Astrocyte of the hippocampus (primary cell): ENCODE data around the gene BMS1.
"Not testable (repeated sequence)": the region's sequence is repeated elsewhere in the genome, so short reads cannot be mapped to it uniquely, and the experiment has no call there.

ENCODE experiments used
- DNase-seq: peaks from one replicate; pipeline ENCODE4 v3.0.0; 2011; ENCODE audit warnings: low read depth, low spot score

The BMS1 gene

DNA sequence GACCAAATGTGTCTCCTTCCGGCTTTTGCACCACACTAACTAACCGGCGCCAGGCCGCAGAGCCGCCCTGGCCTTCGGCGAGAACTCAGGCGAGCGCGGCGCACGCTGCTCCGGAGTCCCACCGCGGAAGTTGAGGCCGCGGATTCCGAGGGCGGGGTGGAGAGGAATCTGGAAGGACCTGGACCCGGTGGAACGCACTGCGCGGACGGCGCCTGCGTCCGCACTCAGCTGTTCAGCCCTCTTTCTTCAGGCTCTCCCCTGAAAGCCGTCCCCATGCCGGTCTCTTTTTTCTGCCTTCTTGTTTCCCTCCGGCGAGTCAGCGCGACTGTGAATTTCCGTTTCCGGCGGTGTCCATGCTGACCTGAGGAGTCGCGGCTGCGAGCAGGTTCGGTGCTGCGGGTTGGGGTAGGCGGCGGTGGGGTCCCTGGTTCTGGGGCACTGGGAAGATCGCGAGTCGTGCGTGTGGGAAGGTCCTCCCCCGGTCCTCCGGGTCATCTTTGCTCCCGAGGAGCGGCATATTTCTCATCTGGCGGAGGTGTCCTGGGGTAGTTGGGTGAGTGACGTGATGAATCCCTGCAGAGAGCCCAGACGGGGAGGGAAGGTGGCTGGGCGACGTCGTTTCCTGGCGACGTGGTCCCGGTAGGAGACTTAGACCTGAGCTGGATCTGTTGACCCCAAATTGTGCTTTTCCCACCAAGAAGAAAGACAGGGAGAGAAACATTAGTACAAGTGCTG is at the start of gene BMS1:
BMS1 (plus strand) TSS at position 350 of the 735 bp plus-strand sequence. CDS start 1,600 bp downstream, outside the sequence.
- DNase-seq = peak; percentile 96

DNA sequence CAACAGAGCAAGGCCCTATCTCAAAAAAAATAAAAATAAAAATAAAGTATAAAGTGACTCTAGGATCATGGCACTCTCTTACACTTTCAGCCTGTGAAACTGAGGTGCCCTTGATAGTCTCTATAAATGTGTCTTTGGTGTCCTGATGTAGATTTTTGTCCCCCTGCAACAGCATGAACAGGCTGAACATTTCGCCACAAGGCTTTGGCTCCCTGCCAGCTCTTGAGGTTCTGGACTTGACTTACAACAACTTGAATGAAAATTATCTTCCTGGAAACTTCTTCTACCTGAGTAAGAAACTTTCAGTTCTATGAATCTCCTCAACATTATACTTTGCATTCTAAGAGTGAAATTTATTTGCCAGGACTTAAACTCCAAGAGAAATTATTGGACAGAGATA is 48.1 kb upstream of the BMS1 start:
- no peak for DNase-seq

DNA sequence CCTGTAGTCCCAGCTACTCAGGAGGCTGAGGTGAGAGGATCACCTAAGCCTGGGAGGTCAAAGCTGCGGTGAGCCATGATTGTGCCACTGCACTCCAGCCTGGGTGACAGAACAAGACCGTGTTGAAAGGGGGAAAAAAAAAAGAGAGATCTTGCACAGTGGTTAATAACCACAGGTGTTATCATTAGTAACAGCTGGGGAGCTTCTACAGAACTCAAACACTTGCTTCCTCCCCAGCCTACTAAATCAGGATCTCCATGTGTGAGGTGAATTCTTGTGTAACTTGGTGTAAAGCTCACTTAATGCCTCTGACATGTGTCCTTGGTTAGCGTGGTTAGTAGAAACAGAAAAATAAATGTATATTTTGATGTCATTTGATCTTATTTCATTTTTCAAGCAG is 43.9 kb upstream of the BMS1 start:
- DNase-seq = no peak

GRCh38 chr10:42741536-42741935 is 41.1 kb upstream of the BMS1 start:
- DNase-seq = not testable (repeated sequence)

- no peak for DNase-seq
Measured at GRCh38 chr10:42743697-42744096, 38.9 kb upstream of the BMS1 start.

DNA sequence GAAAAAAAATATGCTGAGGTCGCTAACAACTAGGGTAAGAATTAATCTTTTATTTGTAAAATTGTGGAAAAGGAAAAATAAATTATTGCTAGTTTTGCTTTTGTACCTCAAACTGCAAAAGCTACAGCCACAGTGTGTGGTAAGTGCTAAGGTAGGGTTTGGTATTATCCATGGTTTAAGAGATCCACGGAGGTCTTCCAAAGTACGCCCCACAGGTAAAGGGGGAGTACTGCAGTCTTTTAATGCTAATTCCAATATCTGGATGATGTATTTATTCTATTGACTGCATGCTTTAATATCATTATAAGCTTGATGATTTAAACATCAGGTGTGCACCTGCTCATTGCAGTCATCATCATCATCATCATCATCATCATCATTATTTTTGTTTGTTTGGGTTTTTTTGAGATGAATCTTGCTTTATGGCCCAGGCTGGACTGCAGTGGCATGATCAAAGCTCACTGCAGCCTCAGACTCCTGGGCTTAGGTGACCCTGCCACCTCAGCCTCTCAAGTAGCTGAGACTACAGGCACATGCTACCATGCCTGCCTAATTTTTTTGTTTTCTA is 38.4 kb upstream of the BMS1 start:
- DNase-seq = no peak

DNA sequence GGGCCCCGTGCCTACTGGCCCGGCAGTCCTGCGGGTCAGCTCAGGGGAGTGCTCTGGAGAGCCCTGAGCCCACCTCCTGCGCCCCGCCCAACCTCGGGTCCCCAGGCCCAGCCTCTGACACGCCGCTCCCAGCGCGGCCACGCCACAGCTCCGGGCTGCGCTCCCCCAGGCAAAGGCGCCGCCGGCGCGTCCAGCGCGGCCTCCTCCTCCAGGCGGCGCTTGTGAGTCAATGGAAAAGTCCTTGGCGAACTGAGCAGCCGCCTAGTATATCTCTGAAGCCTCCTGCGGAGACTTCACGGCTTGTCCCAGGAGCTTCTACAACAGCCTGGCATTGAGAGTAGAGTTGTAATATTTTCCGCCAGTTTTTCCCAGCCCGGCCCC is 29.5 kb upstream of the BMS1 start:
- DNase-seq = peak; percentile 88

DNA sequence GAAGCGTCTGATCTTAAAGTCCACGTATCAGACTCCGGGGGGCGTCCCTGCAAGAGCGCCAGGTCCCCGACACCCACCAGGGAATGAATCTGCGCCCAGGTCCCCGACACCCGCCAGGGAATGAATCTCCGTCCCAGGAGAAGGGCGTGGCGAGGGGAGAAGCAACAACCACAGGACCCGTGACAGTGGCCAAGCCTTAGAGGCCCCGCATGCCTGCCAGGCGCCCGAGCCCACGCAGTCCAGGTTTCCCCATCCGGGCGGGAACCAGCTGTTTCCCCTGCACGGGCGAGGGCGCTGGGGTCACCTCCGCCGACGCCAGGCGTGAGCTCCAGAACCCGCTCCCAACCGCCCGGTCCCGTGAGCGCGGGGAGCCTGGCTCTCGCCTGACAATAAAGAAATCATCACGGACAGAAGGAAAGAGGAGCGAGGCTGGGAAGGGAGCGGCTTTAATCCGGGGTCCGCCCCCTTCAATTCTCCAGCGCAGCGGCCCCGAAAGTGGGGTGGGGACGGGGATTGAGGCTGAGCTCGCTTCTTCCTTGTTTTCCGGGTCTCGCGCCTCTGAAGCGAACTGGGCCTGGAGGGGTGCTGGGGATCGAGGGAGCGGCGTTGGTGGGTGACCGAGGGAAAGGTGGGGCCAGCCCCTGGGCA is 29.0 kb upstream of the BMS1 start:
- no peak for DNase-seq

- peak; percentile 54 for DNase-seq
Measured at GRCh38 chr10:42754155-42755027, 28.2 kb upstream of the BMS1 start.

- DNase-seq = peak; percentile 9
Measured at GRCh38 chr10:42755028-42755451, 27.6 kb upstream of the BMS1 start.

GRCh38 chr10:42755556-42756093 is 27.0 kb upstream of the BMS1 start:
- DNase-seq = no peak

DNA sequence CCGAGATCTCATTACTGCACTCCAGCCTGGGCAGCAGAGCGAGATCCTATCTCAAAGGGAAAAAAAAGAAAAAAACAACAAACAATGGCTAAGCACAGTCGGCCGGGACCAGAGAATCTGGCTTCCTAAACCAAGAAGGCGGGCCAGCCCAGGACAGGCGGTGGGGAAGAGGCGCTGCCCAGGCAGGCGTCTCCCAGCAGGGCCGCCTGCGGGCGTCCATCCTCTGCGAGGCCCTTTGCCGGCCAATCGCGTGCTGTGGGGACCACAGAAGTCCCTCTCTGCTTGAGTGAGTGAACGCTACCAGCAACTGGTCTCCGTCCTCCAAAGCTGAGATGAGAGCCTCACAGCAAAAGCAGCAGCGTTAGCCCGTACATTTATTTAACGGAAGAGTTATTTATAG is 14.7 kb upstream of the BMS1 start:
- DNase-seq = no peak

GRCh38 chr10:42768581-42769152 is 13.9 kb upstream of the BMS1 start:
- no peak for DNase-seq

DNA sequence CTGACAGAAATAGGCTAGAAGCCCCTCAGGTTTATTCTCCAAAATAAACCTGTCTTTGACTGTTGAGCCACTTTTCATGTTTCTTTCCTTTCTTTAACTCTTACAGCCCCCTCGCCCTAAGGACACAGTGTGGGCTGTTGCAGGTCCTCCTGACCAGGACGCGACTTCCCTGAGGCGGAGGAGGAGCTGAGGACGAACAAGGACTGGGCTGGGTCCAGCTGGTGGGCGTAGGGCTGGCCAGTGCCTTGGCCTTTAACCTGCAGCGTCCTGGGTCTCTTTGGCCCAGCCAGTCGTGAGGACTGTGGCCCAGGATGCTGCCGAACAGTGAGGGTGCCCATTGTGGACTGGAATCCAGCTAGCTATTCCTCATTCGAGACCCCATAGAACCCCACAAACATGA is 13.4 kb upstream of the BMS1 start:
- DNase-seq = no peak

DNA sequence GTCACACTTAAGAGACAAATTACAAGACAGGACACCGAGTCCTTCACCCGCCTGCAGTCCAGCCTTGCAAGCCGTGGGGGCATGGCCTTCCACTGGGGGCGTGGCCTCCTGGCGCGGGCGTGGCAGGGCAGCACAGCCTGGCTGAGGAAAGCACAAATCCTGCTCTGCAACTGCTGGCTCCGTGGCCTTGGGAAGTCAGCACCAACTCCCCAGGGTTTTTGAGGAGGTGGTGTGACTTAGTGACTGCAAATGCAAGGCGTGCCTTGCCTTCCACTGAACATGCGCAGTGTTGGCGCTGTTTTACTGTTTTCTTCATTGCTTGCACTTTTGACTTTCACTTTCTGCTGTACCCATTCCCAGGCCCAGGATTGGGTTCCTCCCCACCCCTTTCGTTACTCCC is 12.9 kb upstream of the BMS1 start:
- DNase-seq = no peak

- DNase-seq = no peak
Measured at GRCh38 chr10:42776681-42777080, 5.9 kb upstream of the BMS1 start.

GRCh38 chr10:42780456-42780855 is 2.1 kb upstream of the BMS1 start:
- no peak for DNase-seq

DNA sequence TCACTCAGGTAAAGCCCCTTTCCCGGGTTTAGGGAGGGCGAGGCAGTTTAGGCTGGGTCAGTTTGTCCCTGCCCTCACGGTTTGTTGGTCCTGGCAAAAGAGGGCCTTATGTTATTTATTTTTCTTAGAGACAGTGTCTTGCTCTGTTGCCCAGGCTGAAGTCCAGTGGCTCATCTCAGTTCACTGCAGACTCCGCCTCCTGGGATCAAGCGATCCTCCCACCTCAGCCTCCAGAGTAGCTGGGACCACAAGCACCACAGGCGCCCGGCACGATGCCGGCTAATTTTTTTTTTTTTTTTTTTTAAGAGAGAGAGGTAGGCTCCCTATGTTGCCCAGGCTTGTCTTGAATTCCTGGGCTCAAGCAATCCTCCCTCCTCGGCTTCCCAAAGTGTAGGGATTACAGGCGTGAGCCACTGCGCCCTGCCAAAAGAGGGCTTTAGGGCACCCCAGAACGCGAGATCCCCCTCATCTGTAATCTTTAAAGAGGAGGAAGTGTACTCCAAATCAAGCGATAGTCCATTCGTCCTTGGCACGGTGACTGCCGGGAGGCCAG is 626 bp upstream of the BMS1 start:
- no peak for DNase-seq

- peak; percentile 65 for DNase-seq
Measured at GRCh38 chr10:42783181-42783549, 570 bp downstream of the BMS1 start.

DNA sequence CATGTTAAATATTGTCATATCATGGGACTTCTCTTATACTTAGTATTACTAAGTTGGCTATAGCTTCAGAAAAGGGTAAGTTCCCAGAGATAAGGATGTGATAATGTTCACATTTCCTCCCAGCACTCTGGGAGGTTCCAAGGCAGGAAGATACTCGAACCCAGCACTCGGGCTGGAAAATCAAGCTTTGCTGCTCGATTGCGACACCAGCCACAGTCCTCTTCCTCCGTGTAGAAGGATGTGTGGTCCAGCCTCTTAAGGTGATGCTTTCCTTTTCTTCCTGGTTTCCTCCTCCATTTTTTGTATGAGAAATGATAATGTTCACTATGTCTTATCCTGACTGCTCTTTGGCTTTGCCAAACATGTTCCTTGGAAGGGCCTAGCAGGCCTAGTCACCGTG is 3.2 kb downstream of the BMS1 start:
- no peak for DNase-seq

- peak; percentile 85 for DNase-seq
Measured at GRCh38 chr10:42790835-42791234, 8.2 kb downstream of the BMS1 start.
